H1 (cell line): ENCODE data around the gene FOXQ1.

ENCODE experiments used
- CTCF ChIP-seq, 3 experiments: IDR thresholded peaks; 1 replicate in 2 of 3; 2 replicates in 1 of 3; pipeline versions ENCODE4 v1.5.1 to v1.6.1; 2011; ENCODE audit warnings: low read length in 3 of 3, mild to moderate bottlenecking in 3 of 3, inconsistent platforms in 2 of 3, low read depth in 1 of 3, moderate library complexity in 1 of 3; ENCODE audit not compliant: insufficient read depth in 1 of 3; ENCODE audit errors: control extremely low read depth in 1 of 3
- EP300 ChIP-seq, 2 experiments: IDR thresholded peaks; 1 replicate in 1 of 2; 2 replicates in 1 of 2; pipeline ENCODE4 v1.6.1; 2011 to 2012; ENCODE audit warnings: low read depth in 2 of 2, low read length in 2 of 2, mild to moderate bottlenecking in 2 of 2, borderline replicate concordance in 1 of 2, inconsistent platforms in 1 of 2, moderate library complexity in 1 of 2
- TAF1 ChIP-seq: IDR thresholded peaks from 2 replicates; pipeline ENCODE4 v1.6.1; 2011; ENCODE audit warnings: mild to moderate bottlenecking, low read depth, low read length
- ZNF274 ChIP-seq: IDR thresholded peaks from 2 replicates; pipeline ENCODE4 v1.7.0; 2012; ENCODE audit warnings: low read length, borderline replicate concordance; ENCODE audit errors: extremely low read depth

DNA sequence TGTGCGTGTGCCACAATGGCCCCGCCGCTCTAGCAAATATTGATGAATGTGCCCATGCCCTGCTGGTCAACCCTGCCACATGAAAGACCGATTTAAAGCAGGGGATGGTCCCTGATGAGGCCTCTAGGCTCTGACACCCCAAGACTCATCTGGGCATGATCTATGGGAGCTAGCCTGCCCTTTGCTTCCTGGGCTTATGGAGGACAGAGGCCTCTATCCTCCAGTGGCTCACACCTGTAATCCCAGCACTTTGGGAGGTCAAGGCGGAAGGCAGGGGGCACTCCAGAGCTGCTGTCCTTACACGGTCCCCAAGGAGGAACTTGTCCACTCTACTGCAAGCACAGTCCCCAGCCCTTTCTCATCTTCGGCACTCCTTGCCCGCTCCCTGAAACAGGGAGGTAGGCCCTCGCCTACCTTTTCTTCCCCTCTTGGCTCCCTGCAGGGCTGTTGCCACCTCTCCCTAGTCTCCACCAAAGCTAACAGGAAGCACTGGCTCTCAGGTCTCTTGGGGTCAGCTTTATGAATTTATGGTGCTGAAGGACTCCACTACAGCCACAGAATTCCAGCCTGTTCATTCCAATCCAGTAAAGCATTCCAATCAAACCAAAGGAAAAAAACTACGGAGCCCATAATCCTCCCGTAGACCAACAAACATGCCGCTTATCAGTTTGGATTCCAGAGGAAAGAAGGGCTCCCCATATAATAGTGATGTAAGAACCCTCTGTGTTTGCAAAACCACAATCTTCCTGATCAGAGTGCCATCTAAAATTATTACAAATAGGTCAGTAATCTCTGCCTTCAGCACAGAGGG, 48.7 kb upstream of the FOXQ1 start:
- TF ChIP-seq TAF1 (no peak), CTCF (IDR thresholded peaks at IDR 0.05; ENCODE audit: control extremely low read depth in 1 of 3, insufficient read depth in 1 of 3, low read depth in 1 of 3, low read length in 3 of 3) (peak; percentile 51 to 65 (median 54)), ZNF274 (no peak), EP300 (IDR thresholded peaks at IDR 0.05; ENCODE audit: borderline replicate concordance in 1 of 2, low read depth in 2 of 2, low read length in 2 of 2) (no peak)
